ENCODE measurements around the gene TNKS1BP1.
"Not testable (repeated sequence)": the region's sequence is repeated elsewhere in the genome, so short reads cannot be mapped to it uniquely, and the experiment has no call there.

Gene TNKS1BP1

GRCh38 chr11:57309106-57310059, 15.4 kb downstream of the TNKS1BP1 start:
- no peak for DNase-seq (ENCODE audit: low read depth)

DNA sequence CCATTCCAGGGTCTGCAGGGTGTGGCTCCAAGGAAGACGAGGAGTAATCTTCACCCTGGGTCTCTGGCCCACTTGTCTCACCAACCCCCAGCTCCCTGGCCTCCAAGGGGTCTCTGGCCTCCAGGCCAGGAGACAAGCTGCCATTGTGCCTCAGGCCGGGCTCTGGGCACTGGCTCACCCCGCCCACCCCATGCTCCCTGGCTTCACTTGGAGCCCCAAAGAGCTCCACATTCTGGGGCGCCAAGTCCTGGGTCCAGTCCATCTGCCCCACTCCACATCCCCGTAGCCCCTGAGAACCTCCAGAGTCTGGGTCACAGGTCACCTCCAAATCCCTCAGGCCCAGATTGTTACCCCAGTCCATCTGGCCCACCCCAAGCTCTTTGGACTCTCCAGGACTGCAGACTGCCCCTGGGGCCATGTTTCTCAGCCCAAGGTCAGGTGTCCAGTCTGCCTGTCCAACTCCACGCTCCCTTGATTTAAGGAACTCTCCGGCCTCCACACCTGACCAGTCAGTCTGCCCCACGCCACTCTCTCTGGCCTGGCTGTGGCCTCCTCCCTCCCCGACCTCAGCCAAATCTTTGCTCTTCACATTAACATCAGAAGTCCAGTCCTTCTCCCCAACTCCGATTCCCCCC, 16.2 kb downstream of the TNKS1BP1 start:
- DNase-seq (ENCODE audit: low read depth) = no peak

GRCh38 chr11:57307666-57308270, 17.0 kb downstream of the TNKS1BP1 start:
- no peak for DNase-seq (ENCODE audit: low read depth)

GRCh38 chr11:57306940-57307565, 17.7 kb downstream of the TNKS1BP1 start:
- DNase-seq (ENCODE audit: low read depth) = no peak

GRCh38 chr11:57306161-57306876, 18.4 kb downstream of the TNKS1BP1 start:
- DNase-seq (ENCODE audit: low read depth) = no peak

GRCh38 chr11:57305523-57305922, 19.2 kb downstream of the TNKS1BP1 start:
- no peak for DNase-seq (ENCODE audit: low read depth)

DNA sequence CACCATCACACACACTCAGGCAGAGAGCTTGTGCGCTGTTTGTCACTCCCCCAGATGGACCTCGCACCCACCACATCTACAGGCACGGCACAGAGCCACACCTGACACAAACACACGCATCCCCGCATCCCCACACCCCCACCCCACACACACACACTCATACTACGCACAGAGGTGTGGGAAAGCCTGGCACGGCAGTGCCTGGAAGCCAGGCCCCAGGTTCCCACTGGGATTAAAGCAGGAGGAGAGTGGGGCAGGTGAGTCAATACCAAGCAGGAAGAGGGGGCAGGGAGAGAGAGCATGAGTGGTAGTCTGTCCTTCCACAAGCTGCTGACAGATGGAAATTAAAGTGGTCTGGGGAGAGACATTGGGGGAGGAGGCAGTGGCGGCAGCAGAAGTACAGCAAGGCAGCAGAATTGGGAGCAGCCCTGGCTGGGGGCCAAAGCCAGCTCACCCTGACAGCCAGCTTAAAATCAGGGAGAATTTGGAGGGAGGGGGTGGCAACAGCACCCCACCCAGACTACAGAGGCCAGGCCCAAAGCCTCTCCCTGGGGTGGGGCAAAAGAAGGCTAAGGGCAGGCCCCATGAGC, 20.7 kb downstream of the TNKS1BP1 start:
- no peak for DNase-seq (ENCODE audit: low read depth)

- DNase-seq (ENCODE audit: low read depth) = no peak
Measured at GRCh38 chr11:57303280-57303989, 21.3 kb downstream of the TNKS1BP1 start.

GRCh38 chr11:57302489-57302888, 22.3 kb downstream of the TNKS1BP1 start:
- no peak for DNase-seq (ENCODE audit: low read depth)

GRCh38 chr11:57301711-57302423, 22.9 kb downstream of the TNKS1BP1 start:
- no peak for DNase-seq (ENCODE audit: low read depth)

GRCh38 chr11:57300785-57301184, 24.0 kb downstream of the TNKS1BP1 start:
- DNase-seq (ENCODE audit: low read depth) = no peak

DNA sequence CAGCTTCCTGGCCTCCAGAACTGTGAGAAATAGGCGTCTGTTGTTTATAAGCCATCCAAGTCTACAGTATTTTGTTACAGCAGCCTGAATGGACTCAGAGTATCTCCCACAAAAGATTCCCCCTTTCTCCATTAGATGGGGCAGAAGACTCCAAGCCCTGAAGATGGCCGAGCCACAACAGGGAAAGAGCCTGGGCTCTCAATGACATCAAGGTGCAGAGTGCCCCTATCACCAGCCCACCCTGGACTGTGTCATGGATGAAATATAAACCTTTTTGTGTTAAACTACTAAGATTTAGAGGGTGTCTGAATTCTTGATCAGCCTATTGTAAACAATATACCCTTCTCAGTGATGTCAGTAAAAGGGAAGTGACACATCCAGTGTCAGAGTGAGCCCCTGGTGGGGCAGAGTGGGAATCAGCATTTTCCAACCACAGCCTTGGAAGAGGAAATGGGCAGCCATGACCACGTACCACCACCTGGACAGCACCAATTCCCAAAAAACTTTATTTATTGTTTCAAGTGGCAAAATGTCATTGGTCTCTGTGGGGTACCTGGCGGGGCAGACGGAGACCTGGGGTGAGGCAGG, 25.5 kb downstream of the TNKS1BP1 start:
- no peak for DNase-seq (ENCODE audit: low read depth)

DNA sequence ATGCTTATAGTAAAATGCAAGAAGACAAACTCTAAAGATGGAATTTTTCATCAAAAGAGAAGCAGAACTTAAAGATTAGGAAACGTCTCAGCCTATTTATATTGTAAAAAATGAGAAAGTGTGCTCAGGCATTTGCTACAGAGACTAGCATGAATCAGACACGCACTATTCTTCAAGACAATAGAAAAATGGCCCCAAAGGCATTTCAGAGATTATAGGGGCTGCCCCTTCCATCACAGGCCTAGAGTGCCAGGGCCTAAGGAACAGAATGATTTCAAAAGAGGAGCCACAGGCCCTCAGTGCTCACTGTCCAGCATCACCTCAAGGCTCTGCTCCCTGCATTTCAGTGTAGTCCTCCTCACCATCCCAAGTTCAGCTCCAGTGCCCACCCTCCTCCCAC, 27.5 kb downstream of the TNKS1BP1 start:
- DNase-seq (ENCODE audit: low read depth) = no peak

DNA sequence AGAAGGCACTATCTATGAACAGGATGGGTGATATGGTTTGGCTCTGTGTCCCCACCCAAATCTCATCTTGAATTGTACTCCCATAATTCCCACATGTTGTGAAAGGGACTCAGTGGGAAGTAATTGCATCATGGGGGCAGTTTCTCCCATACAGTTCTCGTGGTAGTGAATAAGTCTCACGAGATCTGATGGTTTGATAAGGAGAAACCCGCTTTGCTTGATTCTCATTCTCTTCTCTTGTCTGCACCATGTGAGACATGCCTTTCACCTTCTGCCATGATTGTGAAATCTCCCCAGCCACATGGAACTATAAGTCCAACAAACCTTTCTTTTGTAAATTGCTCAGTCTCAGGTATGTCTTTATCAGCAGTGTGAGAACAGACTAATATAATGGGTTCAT, 28.5 kb downstream of the TNKS1BP1 start:
- DNase-seq (ENCODE audit: low read depth) = not testable (repeated sequence)

DNA sequence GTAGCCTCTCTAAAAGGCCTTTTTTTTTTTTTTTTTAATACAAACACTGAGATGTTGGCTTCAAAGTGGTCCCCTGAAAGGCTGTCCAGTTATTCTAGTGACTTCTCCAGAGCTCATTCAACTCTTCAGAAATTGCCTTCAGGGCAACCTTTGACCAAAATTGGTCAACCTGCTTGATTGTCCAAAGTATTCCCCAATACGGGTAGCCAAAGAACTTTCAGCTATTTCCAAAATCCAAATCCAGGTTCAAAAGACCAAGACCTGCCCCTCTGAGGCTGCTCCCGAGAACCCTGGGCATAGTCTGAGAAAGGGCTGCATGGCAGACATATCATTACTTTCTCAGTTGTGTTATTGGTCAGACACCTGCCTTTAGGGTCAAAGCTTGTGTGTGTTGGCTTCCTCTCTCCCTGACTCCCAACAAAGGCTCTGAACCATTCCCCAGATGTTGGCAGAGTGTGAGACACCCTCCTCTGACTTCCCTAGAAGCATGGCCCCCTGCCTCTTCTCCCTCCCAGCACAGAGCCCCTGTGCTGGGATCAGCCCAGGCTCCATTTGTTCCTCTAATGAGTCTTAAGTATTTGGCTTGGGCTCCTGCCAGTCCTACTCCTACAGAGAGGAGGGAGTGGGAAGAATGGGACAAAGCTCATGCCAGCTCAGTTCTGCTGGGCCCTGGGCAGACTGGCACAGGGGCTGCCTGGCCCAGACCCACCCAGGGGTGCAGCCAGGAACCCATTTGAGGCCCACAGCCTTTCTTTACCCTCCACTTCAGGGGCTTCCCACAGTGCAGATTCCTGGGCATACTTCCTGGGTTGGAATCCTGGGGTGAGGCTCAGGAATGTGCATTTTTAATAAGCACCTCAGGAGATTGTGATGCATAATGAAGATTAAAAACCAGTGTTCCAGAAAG, 30.3 kb downstream of the TNKS1BP1 start:
- DNase-seq (ENCODE audit: low read depth) = no peak

DNA sequence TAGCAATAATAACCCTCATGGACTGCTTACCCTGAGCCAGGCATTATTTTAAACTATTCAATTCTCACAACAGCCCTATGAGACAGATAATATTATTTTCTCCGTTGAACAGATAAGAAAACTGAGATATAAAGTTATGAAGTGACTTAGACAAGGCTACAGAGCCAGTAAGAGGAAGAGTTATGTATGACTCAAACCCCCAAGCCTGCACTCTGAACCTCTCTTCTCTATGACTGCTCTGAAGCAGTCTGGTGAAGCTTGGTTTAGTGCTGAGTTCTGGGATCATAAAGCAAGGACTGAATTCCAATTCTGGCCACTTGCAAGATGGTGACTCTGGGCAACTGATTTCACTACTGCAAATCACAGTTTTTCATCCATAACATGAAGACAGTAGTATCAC, 34.5 kb downstream of the TNKS1BP1 start:
- DNase-seq (ENCODE audit: low read depth) = no peak

DNA sequence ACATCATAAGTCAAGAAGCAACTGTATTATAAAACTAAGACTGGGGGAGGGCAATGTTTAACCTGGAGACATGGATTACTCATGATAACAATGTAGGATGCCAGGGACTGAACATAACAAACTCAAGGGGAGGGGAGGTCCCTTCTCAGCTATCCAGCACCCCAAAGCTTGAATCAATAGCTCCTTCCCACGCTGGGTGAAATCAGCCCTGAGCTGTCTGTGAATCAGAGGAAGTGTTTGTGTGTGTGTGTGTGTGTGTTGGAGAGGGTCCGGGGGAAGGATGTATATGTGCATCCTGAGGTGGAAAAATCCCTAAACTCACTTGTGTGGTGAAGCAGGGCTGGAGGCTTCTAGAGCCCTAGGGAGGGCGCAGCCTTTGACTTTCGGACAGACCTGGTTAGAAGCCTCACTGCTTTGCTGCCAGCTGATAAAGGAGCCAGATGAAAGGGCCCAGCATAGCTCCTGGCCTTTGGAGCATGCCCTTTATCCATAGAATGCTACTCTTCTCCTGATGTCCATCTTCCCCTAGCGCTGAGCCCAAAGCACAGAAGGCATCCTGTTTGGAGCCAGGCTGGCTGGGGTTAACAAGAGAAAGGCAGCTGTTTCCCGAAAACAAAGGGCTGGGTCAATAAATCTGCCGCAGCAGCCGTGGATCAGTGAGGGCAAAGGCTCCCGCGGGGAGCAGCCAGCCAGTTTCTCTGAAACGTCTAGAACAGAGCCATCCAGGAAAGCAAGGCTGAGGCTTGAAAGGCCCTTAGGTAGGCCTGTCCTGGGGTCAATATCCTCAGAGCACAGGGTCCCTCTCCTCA, 35.8 kb downstream of the TNKS1BP1 start:
- DNase-seq (ENCODE audit: low read depth) = no peak

DNA sequence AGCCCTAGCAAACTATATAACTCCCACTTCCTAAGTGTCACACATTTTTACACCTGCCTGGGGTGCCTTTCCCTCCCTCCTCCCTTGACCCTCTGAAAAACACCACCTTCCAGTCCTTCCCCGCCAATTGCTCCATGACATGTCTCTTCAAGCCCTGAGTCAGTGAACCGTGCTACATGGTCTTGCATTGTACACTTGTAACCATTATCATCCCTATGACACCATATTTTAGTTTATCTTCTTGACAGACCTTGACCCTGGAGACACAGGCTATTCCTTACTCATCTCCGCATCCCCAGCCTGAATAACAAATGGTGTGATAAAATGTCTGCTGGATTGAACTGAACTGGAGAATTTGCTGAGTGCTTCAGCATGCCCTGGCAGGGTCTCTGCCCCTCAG, 36.9 kb downstream of the TNKS1BP1 start:
- no peak for DNase-seq (ENCODE audit: low read depth)
